ENCODE data around the gene COPS9.
A peak's percentile ranks its signal among the peaks of the same experiment; 100 is the strongest.

Gene COPS9

DNA sequence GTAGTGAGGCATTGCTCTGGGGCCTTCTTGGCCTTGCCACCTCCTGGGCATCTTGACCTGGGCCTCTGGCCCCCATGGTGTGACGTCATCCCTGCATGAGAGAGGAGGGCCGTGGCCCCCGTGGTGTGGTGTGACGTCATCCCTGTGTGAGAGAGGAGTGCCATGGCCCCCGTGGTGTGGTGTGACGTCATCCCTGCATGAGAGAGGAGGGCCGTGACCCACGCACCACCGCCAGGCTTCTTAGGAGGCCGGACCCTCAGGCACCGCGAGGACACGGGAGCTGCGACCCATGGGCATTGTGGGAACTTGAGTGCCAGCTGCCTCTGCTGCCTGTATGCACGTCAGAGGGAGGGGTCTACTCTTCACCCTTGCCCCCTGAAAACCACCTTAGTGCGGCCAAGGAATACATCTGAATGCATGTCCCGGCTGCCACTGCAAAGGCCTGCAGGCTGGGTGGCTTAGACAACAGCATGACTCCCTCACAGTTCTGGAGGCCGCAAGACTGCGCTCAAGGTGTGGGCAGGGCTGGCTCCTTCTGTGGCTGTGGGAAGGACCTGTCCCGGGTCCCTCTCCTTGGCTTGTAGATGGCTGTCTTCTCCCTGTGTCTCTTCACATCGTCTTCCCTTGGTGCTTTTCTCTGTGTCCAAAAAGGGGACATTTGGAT is 25.1 kb upstream of the COPS9 start:
- Mint-ChIP-seq H3K4me3 (no peak overlapping the region), H3K9me3 (peaks cover 7% of the 10 kb centered on the region), H3K27me3 (peaks cover 19% of the 10 kb centered on the region), H3K27ac (no peak overlapping the region), H3K36me3 (no peaks in the 10 kb centered on the region), H3K4me1 (no peaks in the 10 kb centered on the region)
- no peak for ATAC-seq

DNA sequence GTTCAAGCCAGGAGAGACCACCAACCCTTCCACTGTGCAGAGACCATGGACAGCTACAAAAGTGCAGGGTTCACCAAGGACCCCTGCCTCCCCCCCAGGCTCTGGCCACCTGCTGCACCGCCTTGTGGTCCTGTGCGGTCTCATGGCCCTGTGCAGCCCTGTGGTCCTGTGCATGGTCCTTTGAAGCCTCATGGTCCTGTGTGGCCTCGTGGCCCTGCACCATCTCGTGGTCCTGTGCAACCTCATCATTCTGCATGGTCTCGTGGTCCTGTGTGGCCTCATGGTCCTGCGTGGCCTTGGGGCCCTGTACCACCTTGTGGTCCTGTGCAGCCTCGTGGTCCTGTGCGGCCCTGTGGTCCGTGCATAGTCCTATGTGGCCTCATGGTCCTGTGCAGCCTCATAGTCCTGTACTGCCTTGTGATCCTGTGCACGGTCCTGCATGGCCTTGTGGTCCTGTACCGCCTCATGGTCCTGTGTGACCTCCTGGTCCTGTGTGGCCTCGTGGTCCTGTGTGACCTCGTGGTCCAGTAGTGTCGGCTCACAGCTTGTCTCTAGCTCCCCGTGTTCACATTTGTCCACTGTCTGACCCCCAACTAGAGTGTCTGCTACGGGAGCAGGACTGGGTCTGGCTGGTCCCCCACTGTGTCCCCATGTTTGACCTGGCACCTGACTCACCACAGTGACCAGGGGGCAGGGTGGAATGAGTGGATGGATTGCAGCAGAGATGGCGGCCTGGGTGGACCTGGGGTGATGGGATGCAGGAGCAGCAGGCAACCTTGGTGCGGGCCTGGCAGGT is 24.4 kb upstream of the COPS9 start:
- Mint-ChIP-seq H3K27me3 (peaks cover 12% of the 10 kb centered on the region), H3K9me3 (peaks cover 7% of the 10 kb centered on the region), H3K4me3 (no peak overlapping the region), H3K27ac (no peak overlapping the region), H3K36me3 (no peaks in the 10 kb centered on the region), H3K4me1 (no peaks in the 10 kb centered on the region)
- no peak for ATAC-seq

DNA sequence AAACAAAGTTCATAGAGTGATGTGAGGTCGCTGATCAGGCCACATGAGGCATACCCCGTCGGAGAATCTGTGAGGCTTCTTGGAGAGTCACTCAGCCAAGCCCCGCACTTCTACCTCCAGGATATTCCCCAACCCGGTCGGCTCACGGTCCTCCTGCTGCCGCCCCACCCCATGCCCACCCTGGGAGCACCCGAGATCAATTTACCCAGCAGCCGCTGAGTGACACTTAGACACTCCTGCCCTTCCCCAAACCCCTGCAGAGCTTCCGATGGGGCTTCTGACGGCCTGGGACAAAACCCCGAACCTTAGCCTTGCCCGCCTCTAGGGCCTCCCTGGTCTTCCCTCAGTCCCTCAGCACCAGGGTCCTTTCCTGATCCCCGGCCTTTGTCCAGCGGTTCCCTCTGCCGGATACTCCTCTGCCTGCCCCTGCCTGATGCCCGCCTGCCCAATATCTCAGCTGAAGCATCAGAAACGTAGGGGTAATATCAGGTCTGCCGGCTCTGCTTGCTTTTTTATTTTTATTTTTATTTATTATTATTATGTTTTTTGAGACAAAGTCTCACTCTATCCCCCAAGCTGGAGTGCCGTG is 23.2 kb upstream of the COPS9 start:
- no peak for ATAC-seq
- H3K9me3 Mint-ChIP-seq: peaks cover 7% of the 10 kb centered on the region
- H3K27me3 Mint-ChIP-seq: peaks cover 12% of the 10 kb centered on the region
- no peak overlapping the region for H3K27ac Mint-ChIP-seq
- H3K4me1 Mint-ChIP-seq: no peaks in the 10 kb centered on the region
- H3K4me3 Mint-ChIP-seq: no peak overlapping the region
- H3K36me3 Mint-ChIP-seq: no peaks in the 10 kb centered on the region

DNA sequence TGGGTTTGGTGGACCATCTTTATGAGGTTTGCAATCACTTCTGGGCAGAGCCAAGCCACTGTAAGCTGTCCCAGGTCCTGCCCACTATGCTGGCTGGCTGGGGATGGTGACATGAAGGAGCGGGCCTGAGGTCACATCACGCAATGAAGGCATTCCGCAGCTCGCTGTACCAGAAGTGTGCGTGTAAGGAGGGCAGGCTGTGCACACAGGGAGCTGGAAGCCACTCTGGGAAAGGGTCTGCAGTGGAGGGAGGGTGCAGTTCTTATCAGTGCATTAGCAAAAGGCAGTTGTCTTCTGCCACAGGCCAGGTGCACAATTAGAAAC is 21.0 kb upstream of the COPS9 start:
- ATAC-seq: no peak
- no peak overlapping the region for H3K27ac Mint-ChIP-seq
- H3K4me3 Mint-ChIP-seq: no peak overlapping the region
- peaks cover 32% of the 10 kb centered on the region for H3K27me3 Mint-ChIP-seq
- H3K36me3 Mint-ChIP-seq: no peaks in the 10 kb centered on the region
- no peaks in the 10 kb centered on the region for H3K4me1 Mint-ChIP-seq
- H3K9me3 Mint-ChIP-seq: peaks cover 8% of the 10 kb centered on the region

- no peak overlapping the region for H3K27ac Mint-ChIP-seq
- peaks cover 37% of the 10 kb centered on the region for H3K27me3 Mint-ChIP-seq
- no peak for ATAC-seq
- no peaks in the 10 kb centered on the region for H3K36me3 Mint-ChIP-seq
- no peaks in the 10 kb centered on the region for H3K4me1 Mint-ChIP-seq
- no peak overlapping the region for H3K4me3 Mint-ChIP-seq
- peaks cover 8% of the 10 kb centered on the region for H3K9me3 Mint-ChIP-seq
Measured at GRCh38 chr2:240156435-240157146, 20.5 kb upstream of the COPS9 start.

GRCh38 chr2:240155745-240156390 is 19.8 kb upstream of the COPS9 start:
- no peak for ATAC-seq
- peaks cover 36% of the 10 kb centered on the region for H3K27me3 Mint-ChIP-seq
- no peaks in the 10 kb centered on the region for H3K36me3 Mint-ChIP-seq
- H3K27ac Mint-ChIP-seq: no peak overlapping the region
- peaks cover 8% of the 10 kb centered on the region for H3K9me3 Mint-ChIP-seq
- H3K4me3 Mint-ChIP-seq: no peak overlapping the region
- H3K4me1 Mint-ChIP-seq: no peaks in the 10 kb centered on the region

GRCh38 chr2:240155048-240155744 is 19.1 kb upstream of the COPS9 start:
- H3K27me3 Mint-ChIP-seq: peaks cover 32% of the 10 kb centered on the region
- peaks cover 2% of the 10 kb centered on the region for H3K4me1 Mint-ChIP-seq
- no peaks in the 10 kb centered on the region for H3K36me3 Mint-ChIP-seq
- no peak overlapping the region for H3K27ac Mint-ChIP-seq
- peaks cover 8% of the 10 kb centered on the region for H3K9me3 Mint-ChIP-seq
- no peak overlapping the region for H3K4me3 Mint-ChIP-seq
- no peak for ATAC-seq

DNA sequence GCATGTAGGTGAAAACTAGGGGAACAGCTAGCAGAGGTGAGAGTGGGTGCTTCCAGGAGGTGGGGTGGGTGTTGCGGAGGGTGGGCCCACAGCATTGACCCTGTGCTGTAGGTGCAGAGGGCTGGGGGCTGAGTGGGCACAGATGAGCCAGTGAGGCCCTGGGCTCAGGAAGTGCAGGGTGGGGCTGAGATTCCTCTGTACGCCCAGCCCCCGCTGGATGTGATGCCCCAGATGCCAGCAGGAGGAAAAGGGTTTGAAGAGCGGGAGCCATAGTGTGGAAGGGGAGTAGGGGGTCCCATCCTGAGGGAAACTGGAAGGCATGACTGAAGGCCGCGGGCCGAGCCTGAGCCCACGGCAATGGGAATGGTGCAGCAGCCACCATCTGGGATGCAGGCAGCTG is 18.5 kb upstream of the COPS9 start:
- Mint-ChIP-seq H3K4me1 (peaks cover 6% of the 10 kb centered on the region), H3K27ac (no peak overlapping the region), H3K36me3 (no peaks in the 10 kb centered on the region), H3K27me3 (peaks cover 38% of the 10 kb centered on the region), H3K4me3 (no peak overlapping the region), H3K9me3 (peaks cover 8% of the 10 kb centered on the region)
- no peak for ATAC-seq

GRCh38 chr2:240153418-240153817 is 17.3 kb upstream of the COPS9 start:
- Mint-ChIP-seq H3K36me3 (no peaks in the 10 kb centered on the region), H3K4me3 (no peak overlapping the region), H3K4me1 (peaks cover 6% of the 10 kb centered on the region), H3K9me3 (peaks cover 5% of the 10 kb centered on the region), H3K27ac (no peak overlapping the region), H3K27me3 (peaks cover 41% of the 10 kb centered on the region)
- no peak for ATAC-seq

DNA sequence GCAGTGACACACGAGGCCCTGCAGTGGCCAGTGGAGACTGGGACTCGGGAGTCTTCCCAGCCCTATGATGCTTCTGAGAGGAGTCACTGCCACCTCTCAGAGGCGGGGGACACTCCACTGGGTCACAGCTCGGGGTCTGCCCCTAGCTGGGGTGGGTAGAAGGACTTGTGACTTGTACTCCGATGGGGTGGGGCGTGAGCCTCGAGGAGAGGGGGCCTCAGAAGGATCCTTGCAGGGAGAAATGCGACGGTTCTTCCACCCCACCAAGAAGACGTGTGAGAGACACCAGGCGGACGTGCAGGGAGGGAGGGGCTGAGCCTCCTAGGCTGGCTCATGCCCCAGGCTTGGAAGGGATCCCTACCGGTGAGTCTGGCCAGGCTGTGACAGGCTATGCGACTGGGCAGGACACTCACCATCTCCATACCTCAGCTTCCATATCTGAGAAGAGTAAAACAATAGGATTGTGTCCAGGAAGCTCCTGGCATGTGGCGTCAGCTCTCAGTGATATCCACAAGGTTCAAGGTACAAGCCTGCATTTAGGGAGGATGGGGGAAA is 15.4 kb upstream of the COPS9 start:
- no peak overlapping the region for H3K4me3 Mint-ChIP-seq
- no peaks in the 10 kb centered on the region for H3K36me3 Mint-ChIP-seq
- H3K4me1 Mint-ChIP-seq: peaks cover 6% of the 10 kb centered on the region
- ATAC-seq: no peak
- no peak overlapping the region for H3K27ac Mint-ChIP-seq
- peaks cover 49% of the 10 kb centered on the region for H3K27me3 Mint-ChIP-seq
- peaks cover 5% of the 10 kb centered on the region for H3K9me3 Mint-ChIP-seq

DNA sequence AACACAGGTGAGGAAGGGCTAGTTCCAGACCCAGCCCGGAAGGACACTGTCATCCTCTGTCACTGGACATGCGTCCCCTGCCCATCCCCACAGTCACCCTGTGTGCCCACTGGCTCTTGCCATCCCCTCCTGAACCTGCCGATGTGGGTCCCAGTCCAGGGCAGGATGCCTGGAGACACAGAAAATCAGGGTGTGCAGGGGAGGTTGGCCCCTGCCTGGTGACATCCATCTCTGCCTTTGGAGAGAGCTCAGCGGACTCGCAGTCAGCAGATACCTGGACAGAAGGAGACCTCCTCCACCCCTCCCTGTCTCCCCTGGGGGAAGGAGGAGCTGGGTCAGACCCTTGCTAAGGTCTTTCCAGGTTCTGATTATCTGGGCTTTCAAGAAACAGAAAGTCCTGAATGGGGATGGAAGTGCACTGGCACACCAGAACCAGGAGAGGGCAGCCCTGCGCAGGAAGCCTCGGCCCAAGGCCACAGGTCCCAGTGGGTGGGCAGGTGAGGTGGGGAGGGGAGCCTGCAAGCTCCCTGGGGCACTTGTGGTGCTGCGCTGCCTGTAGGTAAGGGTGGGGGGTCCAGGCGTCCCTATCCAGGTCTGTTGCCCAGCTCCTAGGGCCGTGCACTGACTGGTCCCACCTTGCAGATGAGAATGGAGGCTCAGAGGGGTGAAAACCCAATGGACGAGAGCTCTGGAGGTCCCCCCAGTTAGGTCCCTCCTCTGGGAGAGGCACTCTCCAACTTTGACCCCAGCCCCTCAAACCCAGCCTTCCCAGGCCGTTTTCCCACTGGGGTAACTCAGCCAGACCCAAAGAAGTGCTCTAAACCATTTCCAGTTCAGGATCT is 14.1 kb upstream of the COPS9 start:
- no peak overlapping the region for H3K27ac Mint-ChIP-seq
- peak; percentile 29 for ATAC-seq
- peaks cover 5% of the 10 kb centered on the region for H3K9me3 Mint-ChIP-seq
- no peak overlapping the region for H3K4me3 Mint-ChIP-seq
- H3K36me3 Mint-ChIP-seq: no peaks in the 10 kb centered on the region
- H3K4me1 Mint-ChIP-seq: peaks cover 6% of the 10 kb centered on the region
- peaks cover 52% of the 10 kb centered on the region for H3K27me3 Mint-ChIP-seq

DNA sequence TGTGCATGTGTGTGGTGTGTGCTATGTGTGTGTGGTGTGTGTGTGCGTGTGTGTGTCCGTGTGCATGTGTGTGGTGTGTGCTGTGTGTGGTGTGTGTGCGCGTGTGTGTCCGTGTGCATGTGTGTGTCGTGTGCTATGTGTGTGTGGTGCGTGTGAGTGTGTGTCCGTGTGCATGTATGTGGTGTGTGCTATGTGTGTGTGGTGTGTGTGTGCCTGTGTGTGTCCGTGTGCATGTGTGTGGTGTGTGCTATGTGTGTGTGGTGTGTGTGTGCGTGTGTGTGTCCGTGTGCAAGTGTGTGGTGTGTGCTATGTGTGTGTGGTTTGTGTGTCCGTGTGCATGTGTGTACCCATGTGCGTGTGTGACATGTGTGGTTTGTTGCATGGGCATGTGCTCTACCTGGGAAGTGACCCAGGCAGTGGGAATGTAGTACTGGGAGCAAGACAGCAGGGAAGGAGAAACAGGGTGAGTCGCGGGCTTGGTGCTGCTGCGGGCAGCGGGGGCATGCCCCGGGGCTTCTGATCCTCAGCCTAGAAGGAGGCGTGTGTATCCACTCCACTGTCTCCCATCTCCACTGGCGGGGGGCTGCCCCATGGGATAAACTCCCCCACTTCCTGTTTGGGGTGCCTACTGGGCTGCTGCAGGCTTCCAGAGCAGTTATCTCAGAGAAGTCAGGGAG is 11.9 kb upstream of the COPS9 start:
- ATAC-seq: no peak
- H3K4me3 Mint-ChIP-seq: no peak overlapping the region
- H3K4me1 Mint-ChIP-seq: peaks cover 6% of the 10 kb centered on the region
- no peaks in the 10 kb centered on the region for H3K36me3 Mint-ChIP-seq
- peaks cover 57% of the 10 kb centered on the region for H3K27me3 Mint-ChIP-seq
- no peak overlapping the region for H3K27ac Mint-ChIP-seq
- H3K9me3 Mint-ChIP-seq: peaks cover 4% of the 10 kb centered on the region

GRCh38 chr2:240147382-240147781 is 11.3 kb upstream of the COPS9 start:
- H3K9me3 Mint-ChIP-seq: no peaks in the 10 kb centered on the region
- no peak overlapping the region for H3K27ac Mint-ChIP-seq
- no peaks in the 10 kb centered on the region for H3K36me3 Mint-ChIP-seq
- peaks cover 56% of the 10 kb centered on the region for H3K27me3 Mint-ChIP-seq
- no peak for ATAC-seq
- H3K4me3 Mint-ChIP-seq: no peak overlapping the region
- H3K4me1 Mint-ChIP-seq: peaks cover 6% of the 10 kb centered on the region
